Neuronal stem cell (in vitro differentiated cells): Measurements from ENCODE around the gene LZTS2. TPM values are rescaled to one million over a fixed set of nuclear protein-coding genes. Genes with fewer than 3 reads are reported as not detected.
A peak's percentile ranks its signal among the peaks of the same experiment; 100 is the strongest.

Source experiments
- DNase-seq: peaks from one replicate; pipeline ENCODE4 v3.0.0-alpha.2; 2013; ENCODE audit warnings: low spot score
- H2AFZ ChIP-seq: one replicate; pipeline ENCODE4 v1.6.1; 2013; ENCODE audit warnings: mild to moderate bottlenecking, low read length, inconsistent platforms
- H2AK5ac ChIP-seq: 2 replicates; pipeline ENCODE4 v1.6.1; 2013; ENCODE audit warnings: low read depth, mild to moderate bottlenecking, inconsistent platforms, low read length, moderate library complexity, mixed read lengths
- H2BK120ac ChIP-seq: 2 replicates; pipeline ENCODE4 v1.6.1; 2013; ENCODE audit warnings: low read depth, mild to moderate bottlenecking, inconsistent platforms, low read length, moderate library complexity, mixed read lengths
- H2BK12ac ChIP-seq: one replicate; pipeline ENCODE4 v1.6.1; 2013; ENCODE audit warnings: low read length, inconsistent platforms
- H2BK15ac ChIP-seq: 2 replicates; pipeline ENCODE4 v1.6.1; 2013; ENCODE audit warnings: mild to moderate bottlenecking, low read length, inconsistent platforms, mixed read lengths
- H2BK5ac ChIP-seq: one replicate; pipeline ENCODE4 v1.6.1; 2013; ENCODE audit warnings: inconsistent platforms, mild to moderate bottlenecking, low read length, moderate library complexity
- H3K14ac ChIP-seq: one replicate; pipeline ENCODE4 v1.6.1; 2013; ENCODE audit warnings: low read length, inconsistent platforms
- H3K18ac ChIP-seq: 2 replicates; pipeline ENCODE4 v1.6.1; 2013; ENCODE audit warnings: low read length, inconsistent platforms
- H3K23ac ChIP-seq: 2 replicates; pipeline ENCODE4 v1.6.1; 2013; ENCODE audit warnings: low read depth, mild to moderate bottlenecking, mixed read lengths, low read length, inconsistent platforms; ENCODE audit not compliant: poor library complexity
- H3K27ac ChIP-seq: replicated peaks from 3 replicates; pipeline ENCODE4 v1.5.1; 2013; ENCODE audit warnings: low read length, inconsistent platforms
- H3K27me3 ChIP-seq, 3 experiments: 2 replicates each; pipeline ENCODE4 v1.6.1; 2013; ENCODE audit warnings: low read length in 3 of 3, mild to moderate bottlenecking in 2 of 3, inconsistent platforms in 1 of 3, low read depth in 1 of 3, mixed read lengths in 1 of 3, moderate library complexity in 1 of 3; ENCODE audit not compliant: control insufficient read depth in 3 of 3, insufficient read depth in 3 of 3
- H3K36me3 ChIP-seq, 2 donors: replicated peaks in 1 of 2; 2 replicates each; pipeline ENCODE4 v1.6.1; 2013; ENCODE audit warnings: low read length in 2 of 2; ENCODE audit not compliant: control insufficient read depth in 2 of 2, insufficient read depth in 2 of 2
- H3K4ac ChIP-seq: 2 replicates; pipeline ENCODE4 v1.6.1; 2013; ENCODE audit warnings: inconsistent platforms, mild to moderate bottlenecking, low read length, moderate library complexity
- H3K4me1 ChIP-seq, 2 donors: 1 replicate in 1 of 2; 2 replicates in 1 of 2; pipeline ENCODE4 v1.6.1; 2013; ENCODE audit warnings: low read length in 2 of 2, low read depth in 1 of 2; ENCODE audit not compliant: control insufficient read depth in 2 of 2, insufficient read depth in 1 of 2
- H3K4me2 ChIP-seq: one replicate; pipeline ENCODE4 v1.6.1; 2013; ENCODE audit warnings: mild to moderate bottlenecking, low read length, inconsistent platforms; ENCODE audit not compliant: insufficient read depth, poor library complexity, severe bottlenecking
- H3K4me3 ChIP-seq, 2 donors: 2 replicates each; pipeline ENCODE4 v1.5.1; 2013; ENCODE audit warnings: low read length in 2 of 2, mild to moderate bottlenecking in 2 of 2, inconsistent platforms in 1 of 2, moderate library complexity in 1 of 2
- H3K79me1 ChIP-seq: one replicate; pipeline ENCODE4 v1.6.1; 2013; ENCODE audit warnings: low read depth, mild to moderate bottlenecking, inconsistent platforms, low read length, moderate library complexity
- H3K9ac ChIP-seq: one replicate; pipeline ENCODE4 v1.6.1; 2013; ENCODE audit warnings: mild to moderate bottlenecking, low read depth, low read length, inconsistent platforms; ENCODE audit not compliant: poor library complexity
- H3K9me3 ChIP-seq, 2 donors: replicated peaks in 1 of 2; 2 replicates each; pipeline versions ENCODE3 to v1.6.1; 2013; ENCODE audit warnings: low read length in 2 of 2, mild to moderate bottlenecking in 2 of 2, inconsistent platforms in 1 of 2, low read depth in 1 of 2, mixed read lengths in 1 of 2, moderate library complexity in 1 of 2; ENCODE audit not compliant: control insufficient read depth in 2 of 2, insufficient read depth in 1 of 2
- H4K8ac ChIP-seq: one replicate; pipeline ENCODE4 v1.6.1; 2013; ENCODE audit warnings: low read depth, mild to moderate bottlenecking, inconsistent platforms, low read length, moderate library complexity
- H4K91ac ChIP-seq: one replicate; pipeline ENCODE4 v1.6.1; 2013; ENCODE audit warnings: low read length, low read depth, mild to moderate bottlenecking, inconsistent platforms; ENCODE audit not compliant: poor library complexity
- WGBS, 2 donors: extraction: QIAGEN DNeasy Blood & Tissue Kit; methylation state at CpG; one replicate each; pipeline ENCODE4 v1.1.7; 2013; ENCODE audit warnings: missing lambda C conversion rate in 2 of 2, mixed read lengths in 1 of 2; ENCODE audit not compliant: insufficient read length in 2 of 2, insufficient replicate concordance in 1 of 2; ENCODE audit errors: extremely low coverage in 2 of 2; 5-methylcytosine and 5-hydroxymethylcytosine counted together
- polyA plus RNA-seq, 2 experiments: library from polyadenylated mRNA; stranded (reverse); fragments of 200-250 nt; gene quantifications; one replicate each; pipeline ENCODE4 v1.2.3, GENCODE V29; 2013

Gene LZTS2
- 75.1 TPM for polyA plus RNA-seq (2013, experiment 1 of 2)
- 76.2 TPM for polyA plus RNA-seq (2013, experiment 2 of 2)

- H2BK5ac ChIP-seq: peak within 1 kb of the TSS; percentile 99
- peak within 1 kb of the TSS; percentile 25 for H4K8ac ChIP-seq
- H3K14ac ChIP-seq: peak within 1 kb of the TSS; percentile 95
- no CpG with 5 or more reads among the region's 44 CpGs for WGBS, 2 donors
- H3K18ac ChIP-seq: peak within 1 kb of the TSS; percentile 99
- H3K23ac ChIP-seq: peak within 1 kb of the TSS; percentile 69
- no peak within 1 kb of the TSS for H2BK12ac ChIP-seq
- peak within 1 kb of the TSS; percentile 97 for H3K4me2 ChIP-seq
- peak within 1 kb of the TSS; percentile 94 for H3K27ac ChIP-seq
- H3K36me3 ChIP-seq: peaks cover 22 to 34% of the 10 kb centered on the region in 2 donors
- H3K9me3 ChIP-seq: no peaks in the 10 kb centered on the region
- H3K9ac ChIP-seq: peak within 1 kb of the TSS; percentile 95
- peak within 1 kb of the TSS; percentile 77 for H2BK15ac ChIP-seq
- H3K27me3 ChIP-seq: no peaks in the 10 kb centered on the region
- DNase-seq: no peak
- H3K4ac ChIP-seq: peak within 1 kb of the TSS; percentile 17
- peaks cover 26% of the 10 kb centered on the region for H3K79me1 ChIP-seq
- peak within 1 kb of the TSS; percentile 35 for H2BK120ac ChIP-seq
- peak within 1 kb of the TSS; percentile 92 to 99 for H3K4me3 ChIP-seq
- peak within 1 kb of the TSS; percentile 100 for H2AK5ac ChIP-seq
- H3K4me1 ChIP-seq: peaks cover 23 to 25% of the 10 kb centered on the region in 2 donors
- peak within 1 kb of the TSS; percentile 95 for H2AFZ ChIP-seq
- H4K91ac ChIP-seq: peak within 1 kb of the TSS; percentile 22
These were observed at the start of gene LZTS2 for GRCh38 chr10:100999742-101000126. Gene LZTS2 (plus strand): TSS chr10:100999808. CDS start chr10:101002539, 2,731 bp downstream.

GRCh38 chr10:100960251-100960650, 39.4 kb upstream of the LZTS2 start:
- H3K4ac ChIP-seq: no peak overlapping the region
- DNase-seq: no peak
- H3K18ac ChIP-seq: no peak overlapping the region
- no peak overlapping the region for H2BK12ac ChIP-seq
- no peaks in the 10 kb centered on the region for H3K27me3 ChIP-seq
- no peak overlapping the region for H3K14ac ChIP-seq
- no peak overlapping the region for H3K4me3 ChIP-seq
- no peak overlapping the region for H3K4me2 ChIP-seq
- H4K8ac ChIP-seq: no peak overlapping the region
- no peak overlapping the region for H2AK5ac ChIP-seq
- no peak overlapping the region for H2AFZ ChIP-seq
- H3K9me3 ChIP-seq: no peaks in the 10 kb centered on the region
- no peak overlapping the region for H3K27ac ChIP-seq
- no peak overlapping the region for H3K9ac ChIP-seq
- H4K91ac ChIP-seq: no peak overlapping the region
- H3K4me1 ChIP-seq: no peaks in the 10 kb centered on the region
- H2BK120ac ChIP-seq: no peak overlapping the region
- no peaks in the 10 kb centered on the region for H3K79me1 ChIP-seq
- no peak overlapping the region for H3K23ac ChIP-seq
- H2BK15ac ChIP-seq: no peak overlapping the region
- H2BK5ac ChIP-seq: no peak overlapping the region
- peaks cover 10 to 97% of the 10 kb centered on the region in 2 donors for H3K36me3 ChIP-seq

- no peak overlapping the region for H3K23ac ChIP-seq
- no peak overlapping the region for H3K14ac ChIP-seq
- no peak overlapping the region for H2BK12ac ChIP-seq
- no peak overlapping the region for H3K27ac ChIP-seq
- no peak overlapping the region for H2AK5ac ChIP-seq
- no peak overlapping the region for H3K4me2 ChIP-seq
- no peak overlapping the region for H2AFZ ChIP-seq
- no peak overlapping the region for H3K4me3 ChIP-seq
- H2BK5ac ChIP-seq: no peak overlapping the region
- H3K36me3 ChIP-seq: peaks cover 10 to 94% of the 10 kb centered on the region in 2 donors
- H3K18ac ChIP-seq: no peak overlapping the region
- H2BK15ac ChIP-seq: no peak overlapping the region
- H3K9me3 ChIP-seq: no peaks in the 10 kb centered on the region
- H3K9ac ChIP-seq: no peak overlapping the region
- H4K91ac ChIP-seq: no peak overlapping the region
- no peaks in the 10 kb centered on the region for H3K4me1 ChIP-seq
- DNase-seq: no peak
- no peak overlapping the region for H2BK120ac ChIP-seq
- H3K27me3 ChIP-seq: no peaks in the 10 kb centered on the region
- WGBS, 2 donors: no CpG with 5 or more reads among the region's 4 CpGs
- H4K8ac ChIP-seq: no peak overlapping the region
- no peak overlapping the region for H3K4ac ChIP-seq
- H3K79me1 ChIP-seq: no peaks in the 10 kb centered on the region
These were observed 37.1 kb upstream of the LZTS2 start for GRCh38 chr10:100962351-100963080.

GRCh38 chr10:100963826-100964225, 35.8 kb upstream of the LZTS2 start:
- Histone ChIP-seq H2BK15ac (no peak overlapping the region), H3K27ac (no peak overlapping the region), H4K8ac (no peak overlapping the region), H4K91ac (no peak overlapping the region), H3K79me1 (no peaks in the 10 kb centered on the region), H2BK120ac (no peak overlapping the region), H3K36me3 (peaks cover 8 to 81% of the 10 kb centered on the region in 2 donors), H3K4ac (no peak overlapping the region), H2BK5ac (no peak overlapping the region), H3K9ac (no peak overlapping the region), H3K4me3 (no peak overlapping the region), H3K23ac (no peak overlapping the region), H2AFZ (no peak overlapping the region), H3K14ac (no peak overlapping the region), H3K4me2 (no peak overlapping the region), H3K18ac (no peak overlapping the region), H3K4me1 (peaks cover 0 to 4% of the 10 kb centered on the region in 2 donors), H3K9me3 (no peaks in the 10 kb centered on the region), H2BK12ac (no peak overlapping the region), H3K27me3 (no peaks in the 10 kb centered on the region), H2AK5ac (no peak overlapping the region)
- WGBS, 2 donors: no CpG with 5 or more reads among the region's 1 CpG
- DNase-seq: no peak
